Measurements from ENCODE around the gene NCBP2.
"Not testable (repeated sequence)": the region's sequence is repeated elsewhere in the genome, so short reads cannot be mapped to it uniquely, and the experiment has no call there.

NCBP2 gene

GRCh38 chr3:196967412-196968232, 25.3 kb upstream of the NCBP2 start:
- no peak for DNase-seq

DNA sequence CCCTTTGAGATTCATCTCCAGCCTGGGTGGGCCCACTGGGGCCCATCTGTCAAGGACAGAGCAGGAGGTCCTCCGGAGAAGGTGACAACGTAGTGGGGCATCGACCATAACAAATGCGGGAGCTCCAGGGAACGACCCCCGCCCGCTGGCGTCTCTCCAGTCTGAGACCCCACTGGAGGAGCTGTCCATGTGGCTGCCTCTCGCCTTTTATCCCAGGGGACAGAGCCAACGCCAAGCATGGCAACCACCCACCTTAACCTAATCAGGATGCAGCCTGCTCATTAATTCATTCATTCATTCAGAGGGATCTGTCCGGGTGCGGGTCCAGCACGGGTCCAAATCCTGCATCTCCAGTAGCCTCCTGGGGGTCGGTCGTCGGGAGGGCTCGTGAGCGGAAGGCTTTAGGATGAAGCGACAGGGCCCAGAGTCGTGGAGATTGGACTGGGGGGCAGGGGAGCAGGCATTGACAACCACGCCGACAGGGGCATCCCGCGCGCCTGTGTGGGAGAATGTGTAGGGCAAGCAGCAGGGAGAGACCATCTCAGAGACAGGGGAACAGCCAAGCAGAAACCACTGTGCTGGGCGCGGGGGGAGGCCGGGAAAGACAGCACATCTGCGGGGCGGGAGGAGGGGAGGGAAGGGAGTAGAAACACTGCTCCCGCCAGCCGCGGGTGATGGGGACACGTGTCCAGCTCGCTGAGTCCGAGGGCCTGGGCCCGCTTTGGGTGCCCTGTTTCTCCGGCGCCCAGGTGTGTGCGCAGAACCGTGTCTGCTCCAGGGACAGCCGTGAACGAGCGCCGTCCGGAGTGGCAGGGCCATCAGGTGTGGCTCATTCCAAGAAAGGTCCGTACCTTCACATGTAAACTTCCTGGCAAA, 24.4 kb upstream of the NCBP2 start:
- no peak for DNase-seq

DNA sequence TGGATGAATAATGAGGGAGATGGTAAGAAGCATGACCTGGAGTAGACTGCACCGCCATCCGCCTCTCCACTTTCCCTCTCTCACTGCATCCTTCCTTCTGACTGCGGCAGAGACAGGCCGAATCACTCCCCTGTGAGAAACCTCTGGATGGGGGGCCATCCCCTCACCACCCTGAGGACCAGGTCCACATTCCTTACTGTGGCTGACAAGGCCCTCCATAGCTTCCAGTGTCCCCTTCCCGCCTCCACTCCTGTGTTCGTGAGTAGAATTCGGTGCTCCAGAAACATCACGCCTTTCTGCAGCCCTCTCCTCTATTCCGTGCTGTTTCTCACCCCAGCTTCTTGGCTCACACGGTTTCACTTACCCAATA, 23.5 kb upstream of the NCBP2 start:
- no peak for DNase-seq

DNA sequence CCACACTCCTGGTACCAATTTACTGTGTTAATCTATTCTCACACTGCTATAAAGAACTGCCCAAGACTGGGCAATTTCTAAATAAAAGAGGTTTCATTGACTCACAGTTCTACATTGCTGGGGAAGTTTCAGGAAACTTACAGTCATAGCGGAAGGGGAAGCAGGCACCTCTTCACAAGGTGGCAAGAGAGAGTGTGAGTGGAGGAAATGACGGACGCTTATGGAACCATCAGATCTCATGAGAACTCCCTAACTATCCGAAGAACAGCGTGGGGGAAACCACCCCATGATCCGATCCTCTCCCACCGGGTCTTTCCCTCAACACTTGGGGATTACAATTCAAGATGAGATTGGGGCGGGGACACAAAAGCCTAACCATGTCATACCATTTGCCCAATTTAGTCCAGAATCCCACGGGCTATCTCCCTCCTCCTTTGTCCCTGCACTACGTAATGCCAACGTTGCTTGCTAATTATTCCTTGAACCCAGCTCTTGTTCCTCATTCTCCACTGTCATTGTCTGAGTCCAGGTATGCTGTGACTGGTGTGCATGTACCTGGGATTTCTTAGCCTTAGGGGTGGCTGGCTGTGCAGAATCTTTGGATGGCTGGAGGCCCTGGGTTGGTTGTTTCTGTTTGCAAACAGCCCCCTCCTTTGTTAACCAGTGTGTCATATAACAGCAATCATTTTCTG, 22.9 kb upstream of the NCBP2 start:
- no peak for DNase-seq

DNA sequence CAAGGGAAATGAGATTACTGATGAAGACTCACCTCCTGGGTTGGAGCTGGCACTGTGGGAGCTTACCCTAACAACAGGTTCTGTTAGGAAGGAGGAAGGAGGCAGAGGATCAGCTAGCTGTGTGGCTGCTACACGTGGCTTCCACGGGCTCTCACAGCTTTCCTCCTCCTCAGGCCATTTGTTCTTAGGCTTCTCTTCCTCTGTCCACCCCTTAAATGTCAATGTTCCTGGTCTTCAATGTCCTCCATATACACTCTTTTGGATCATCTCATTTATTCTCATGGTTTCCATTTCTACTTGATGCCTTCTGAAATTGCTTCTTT, 21.3 kb upstream of the NCBP2 start:
- DNase-seq = no peak

GRCh38 chr3:196962930-196963630, 20.8 kb upstream of the NCBP2 start:
- DNase-seq = no peak

DNA sequence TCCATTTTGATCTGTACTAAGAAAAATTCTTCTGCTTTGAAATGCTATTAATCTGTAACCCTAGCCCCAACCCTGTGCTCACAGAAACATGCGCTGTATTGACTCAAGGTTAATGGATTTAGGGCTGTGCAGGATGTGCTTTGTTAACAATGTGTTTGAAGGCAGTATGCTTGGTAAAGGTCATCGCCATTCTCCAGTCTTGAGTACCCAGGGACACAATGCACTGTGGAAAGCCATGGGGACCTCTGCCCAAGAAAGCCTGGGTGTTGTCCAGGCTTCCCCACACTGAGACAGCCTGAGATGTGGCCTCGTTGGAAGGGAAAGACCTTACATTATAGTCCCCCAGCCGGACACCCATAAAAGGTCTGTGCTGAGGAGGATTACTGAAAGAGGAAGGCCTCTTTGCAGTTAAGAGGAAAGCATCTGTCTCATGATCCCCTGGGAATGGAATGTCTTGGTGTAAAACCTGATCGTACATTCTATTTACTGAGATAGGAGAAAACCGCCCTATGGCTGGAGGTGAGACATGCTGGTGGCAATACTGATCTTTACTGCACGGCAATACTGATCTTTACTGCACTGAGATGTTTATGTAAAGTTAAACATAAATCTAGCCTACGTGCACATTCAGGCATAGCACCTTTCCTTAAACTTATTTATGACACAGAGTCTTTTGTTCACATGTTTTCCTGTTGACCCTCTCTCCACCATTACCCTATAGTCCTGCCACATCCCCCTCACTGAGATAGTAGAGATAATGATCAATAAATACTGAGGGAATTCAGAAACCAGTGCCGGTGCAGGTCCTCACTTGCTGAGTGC, 20.0 kb upstream of the NCBP2 start:
- no peak for DNase-seq

- no peak for DNase-seq
Measured at GRCh38 chr3:196954832-196955231, 12.5 kb upstream of the NCBP2 start.

GRCh38 chr3:196951371-196951770, 9.0 kb upstream of the NCBP2 start:
- no peak for DNase-seq

DNA sequence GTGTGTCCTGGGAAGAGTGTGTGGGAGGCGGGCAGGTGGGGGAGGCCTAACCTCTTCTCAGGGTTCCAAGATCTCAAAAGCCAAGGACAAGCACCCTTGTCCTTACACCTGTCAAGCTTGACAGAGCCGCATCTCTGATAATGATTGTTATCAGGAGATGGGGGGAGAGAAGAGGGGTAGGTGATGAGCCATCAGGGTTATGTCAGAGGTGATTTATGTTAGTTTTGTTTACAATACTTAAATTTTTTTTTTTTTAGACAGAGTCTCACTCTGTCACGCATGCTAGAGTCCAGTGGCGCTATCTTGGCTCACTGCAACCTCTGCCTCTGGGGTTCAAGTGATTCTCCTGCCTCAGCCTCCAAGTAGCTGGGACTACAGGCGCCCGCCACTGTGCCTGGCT, 7.4 kb upstream of the NCBP2 start:
- DNase-seq = no peak

GRCh38 chr3:196949285-196949619, 6.9 kb upstream of the NCBP2 start:
- DNase-seq = no peak

- DNase-seq = no peak
Measured at GRCh38 chr3:196948442-196949284, 6.3 kb upstream of the NCBP2 start.

DNA sequence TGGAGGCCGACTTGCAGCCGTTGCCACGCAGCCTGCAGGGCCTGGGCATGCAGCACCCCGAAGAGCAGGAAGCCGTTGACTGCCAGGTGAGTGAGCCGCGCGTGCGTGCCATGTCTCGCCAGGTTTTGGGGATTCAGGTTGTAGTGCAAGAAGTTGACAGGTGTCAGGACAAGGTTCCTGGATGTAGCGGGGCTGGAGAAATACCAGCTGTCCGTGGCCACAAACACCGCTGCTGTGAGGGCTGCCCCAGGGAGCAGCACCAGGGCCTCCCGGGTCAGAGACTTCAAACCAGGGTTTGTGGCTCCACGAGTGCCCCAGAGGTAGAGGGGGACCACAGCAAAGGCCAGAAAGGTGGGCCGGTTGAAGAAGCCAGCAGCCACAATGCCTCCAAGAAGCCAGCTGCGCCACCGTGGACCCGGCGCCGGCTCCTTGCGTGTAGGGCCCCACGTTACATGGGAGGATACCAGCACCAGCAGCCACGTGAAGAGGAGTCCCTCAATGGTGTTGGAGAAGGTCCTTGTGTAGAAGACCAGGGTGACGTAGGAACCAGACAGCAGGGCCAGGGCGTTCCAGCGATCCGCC, 5.6 kb upstream of the NCBP2 start:
- DNase-seq = no peak

DNA sequence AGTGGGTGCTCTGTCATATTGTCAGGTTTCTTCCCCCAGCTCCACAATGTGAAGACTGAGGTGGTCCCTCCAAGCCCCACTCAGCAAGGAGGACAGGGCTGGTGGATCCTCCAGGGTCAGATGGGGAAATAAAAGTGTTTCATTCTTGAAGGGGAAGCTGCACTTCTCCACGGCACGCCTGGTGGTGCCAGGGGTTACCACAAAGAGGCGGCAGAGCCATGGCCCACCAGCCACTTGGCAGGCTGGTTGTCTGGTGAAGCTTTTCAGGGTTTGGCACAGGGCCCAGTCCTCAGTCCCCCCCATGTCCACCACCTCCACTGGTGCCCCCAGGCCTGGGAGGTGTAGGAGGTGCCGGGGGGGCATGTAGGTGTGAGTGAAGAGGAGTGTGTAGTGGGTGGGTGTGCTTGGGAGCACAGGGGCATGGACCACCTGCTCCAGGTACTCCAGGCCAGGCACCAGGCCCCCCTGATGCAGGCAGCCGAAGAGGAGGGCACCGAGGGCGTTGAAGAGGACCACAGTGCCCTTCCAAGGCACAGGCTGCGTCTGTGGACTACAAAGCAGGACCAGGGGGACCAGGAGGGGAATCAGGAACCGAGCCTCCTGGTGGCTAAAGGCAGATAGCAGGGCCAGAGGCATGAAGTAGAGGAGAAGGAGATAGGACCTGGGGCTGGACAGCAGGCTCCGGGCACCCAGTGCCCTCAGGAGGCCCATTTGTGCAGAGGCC, 5.0 kb upstream of the NCBP2 start:
- no peak for DNase-seq

DNA sequence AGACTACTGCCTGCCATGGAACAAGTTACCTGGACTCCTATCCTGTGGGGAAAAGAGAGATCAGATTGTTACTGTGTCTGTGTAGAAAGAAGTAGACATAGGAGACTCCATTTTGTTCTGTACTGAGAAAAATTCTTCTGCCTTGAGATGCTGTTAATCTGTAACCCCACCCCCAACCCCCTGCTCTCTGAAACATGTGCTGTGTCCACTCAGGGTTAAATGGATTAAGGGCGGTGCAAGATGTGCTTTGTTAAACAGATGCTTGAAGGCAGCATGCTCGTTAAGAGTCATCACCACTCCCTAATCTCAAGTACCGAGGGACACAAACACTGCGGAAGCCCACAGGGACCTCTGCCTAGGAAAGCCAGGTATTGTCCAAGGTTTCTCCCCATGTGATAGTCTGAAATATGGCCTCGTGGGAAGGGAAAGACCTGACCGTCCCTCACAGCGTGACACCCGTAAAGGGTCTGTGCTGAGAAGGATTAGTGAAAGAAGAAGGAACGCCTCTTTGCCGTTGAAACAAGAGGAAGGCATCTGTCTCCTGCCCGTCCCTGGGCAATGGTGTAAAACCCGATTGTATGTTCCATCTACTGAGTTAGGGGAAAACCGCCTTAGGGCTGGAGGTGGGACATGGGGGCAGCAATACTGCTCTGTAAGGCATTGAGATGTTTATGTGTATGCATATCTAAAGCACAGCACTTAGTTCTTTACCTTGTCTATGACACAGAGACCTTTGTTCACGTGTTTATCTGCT, 1.9 kb upstream of the NCBP2 start:
- DNase-seq = not testable (repeated sequence)

DNA sequence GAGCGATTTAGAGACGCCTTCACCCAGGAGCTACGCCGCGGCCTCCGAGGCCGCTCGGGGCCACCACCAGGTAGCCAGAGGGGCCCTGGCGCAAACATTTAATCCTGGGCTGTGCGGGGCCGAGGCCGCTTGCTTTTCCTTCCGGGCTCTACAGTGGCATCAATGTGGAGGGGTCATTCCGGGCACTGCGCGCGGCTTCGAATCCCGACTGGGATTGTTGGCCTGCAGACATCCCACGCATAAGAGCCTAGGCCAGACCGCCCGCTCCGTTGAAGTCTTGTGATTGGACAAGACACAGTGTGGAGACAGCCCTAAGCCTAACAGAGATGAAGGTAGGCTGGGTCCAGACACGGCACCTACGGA, 568 bp upstream of the NCBP2 start:
- no peak for DNase-seq

GRCh38 chr3:196941729-196942225, 551 bp downstream of the NCBP2 start:
- DNase-seq = peak; percentile 40

GRCh38 chr3:196938576-196938975, 3.8 kb downstream of the NCBP2 start:
- no peak for DNase-seq

DNA sequence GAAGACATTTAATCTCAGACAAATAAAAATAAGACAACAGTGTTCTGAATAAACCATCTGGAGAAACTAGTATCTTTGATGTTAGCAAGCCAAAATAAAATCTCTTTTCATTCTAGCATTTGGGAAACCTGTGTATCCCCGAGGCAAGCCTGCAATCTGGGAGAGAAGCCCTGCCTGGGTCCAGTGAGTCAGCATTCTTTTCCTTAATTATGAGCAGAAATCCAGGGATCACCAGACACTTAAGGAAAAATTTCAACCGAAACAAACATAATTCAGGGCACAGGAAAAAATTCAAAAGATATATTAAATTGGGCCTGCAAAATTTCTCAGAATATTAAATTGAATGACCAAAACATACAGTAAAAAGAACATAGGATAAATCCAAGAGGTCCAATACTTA, 4.2 kb downstream of the NCBP2 start:
- no peak for DNase-seq

Measured in activated gamma-delta T cell treated with Interleukin-2 at 50 U/mL for 16 hours (primary cell).